GM23248 (cell line): Measurements from ENCODE around the gene TSPAN13. TPM values are rescaled to one million over a fixed set of nuclear protein-coding genes. Genes with fewer than 3 reads are reported as not detected.
"Not testable (repeated sequence)": the region's sequence is repeated elsewhere in the genome, so short reads cannot be mapped to it uniquely, and the experiment has no call there.

Source experiments
- DNase-seq: peaks from one replicate; pipeline ENCODE4 v3.0.0-alpha.2; 2015
- H2AFZ ChIP-seq: fragments of 200-600 bp; sonication (generic); 2 replicates; pipeline ENCODE4 v1.6.1; 2016; ENCODE audit warnings: antibody characterized with exemption
- H3F3A ChIP-seq: fragments of 200-600 bp; sonication (generic); 2 replicates; pipeline ENCODE4 v1.6.1; 2016; ENCODE audit warnings: mild to moderate bottlenecking, antibody characterized with exemption, mixed run types; ENCODE audit not compliant: insufficient read depth
- H3K27ac ChIP-seq: fragments of 200-600 bp; sonication (generic); 2 replicates; pipeline ENCODE4 v1.5.1; 2016; ENCODE audit warnings: mild to moderate bottlenecking
- H3K27me3 ChIP-seq: fragments of 200-600 bp; sonication (generic); replicated peaks from 2 replicates; pipeline ENCODE4 v1.6.1; 2016; ENCODE audit warnings: mild to moderate bottlenecking; ENCODE audit not compliant: insufficient read depth
- H3K36me3 ChIP-seq: fragments of 200-600 bp; sonication (generic); 2 replicates; pipeline ENCODE4 v1.6.1; 2016; ENCODE audit warnings: low read depth, mild to moderate bottlenecking
- H3K4me1 ChIP-seq: fragments of 200-600 bp; sonication (generic); 2 replicates; pipeline ENCODE4 v1.6.1; 2016; ENCODE audit warnings: mild to moderate bottlenecking; ENCODE audit not compliant: insufficient read depth
- H3K4me2 ChIP-seq: fragments of 200-600 bp; sonication (generic); one replicate; pipeline ENCODE4 v1.6.1; 2016; ENCODE audit warnings: mild to moderate bottlenecking; ENCODE audit not compliant: unreplicated experiment
- H3K4me3 ChIP-seq: fragments of 200-600 bp; sonication (generic); 2 replicates; pipeline ENCODE4 v1.5.1; 2016; ENCODE audit warnings: mild to moderate bottlenecking
- H3K79me2 ChIP-seq: fragments of 200-600 bp; sonication (generic); 2 replicates; pipeline ENCODE4 v1.6.1; 2016; ENCODE audit warnings: mild to moderate bottlenecking; ENCODE audit not compliant: insufficient read depth
- H3K9ac ChIP-seq: fragments of 200-600 bp; sonication (generic); 2 replicates; pipeline ENCODE4 v1.6.1; 2016; ENCODE audit warnings: mild to moderate bottlenecking
- H3K9me2 ChIP-seq: fragments of 200-600 bp; sonication (generic); 2 replicates; pipeline ENCODE4 v1.6.1; 2016; ENCODE audit warnings: mixed run types, mild to moderate bottlenecking, moderate library complexity; ENCODE audit not compliant: insufficient read depth
- H3K9me3 ChIP-seq: fragments of 200-600 bp; sonication (generic); one replicate; pipeline ENCODE4 v1.6.1; 2017; ENCODE audit warnings: low read depth
- H4K20me1 ChIP-seq: fragments of 200-600 bp; sonication (generic); 2 replicates; pipeline ENCODE4 v1.6.0; 2016; ENCODE audit not compliant: insufficient read depth
- EZH2 ChIP-seq: fragments of 200-600 bp; sonication (generic); IDR thresholded peaks from 2 replicates; pipeline ENCODE4 v1.6.1; 2018; ENCODE audit warnings: antibody characterized with exemption, mild to moderate bottlenecking; ENCODE audit not compliant: insufficient read depth, poor library complexity, severe bottlenecking
- EZH2phosphoT487 ChIP-seq: fragments of 200-600 bp; sonication (generic); IDR thresholded peaks from 2 replicates; pipeline ENCODE4 v1.6.1; 2018; ENCODE audit warnings: antibody characterized with exemption, moderate library complexity, mild to moderate bottlenecking, low read depth; ENCODE audit not compliant: insufficient read depth
- WGBS, 2 experiments: methylation state at CpG; one replicate each; pipeline ENCODE4 v1.1.6; 2015 to 2017; ENCODE audit warnings: low lambda C conversion rate in 2 of 2, low coverage in 1 of 2; ENCODE audit errors: missing lambda C conversion rate in 2 of 2; 5-methylcytosine and 5-hydroxymethylcytosine counted together
- in situ Hi-C: fragments of 300-500 bp; cut with MboI; formaldehyde crosslinking; loops from 2 replicates; pipeline ENCODE4 v1.15.0; 2020
- polyA plus RNA-seq: library from polyadenylated mRNA; unstranded; fragments of >200 nt; fragmentation: Nextera tagmentation; extraction: Ambion mirVana; gene quantifications from 2 replicates; pipeline ENCODE4 v1.2.1, GENCODE V29; 2016
- total RNA-seq: library from RNA; depleted of rRNA; stranded (reverse); fragments of >200 nt; shearing (Covaris generic); gene quantifications from 2 replicates; pipeline ENCODE4 v1.2.3, GENCODE V29; 2014

The TSPAN13 gene
- total and polyA plus RNA-seq, 2 experiments from 2014 or later, result 6.2 to 9.0 TPM

DNA sequence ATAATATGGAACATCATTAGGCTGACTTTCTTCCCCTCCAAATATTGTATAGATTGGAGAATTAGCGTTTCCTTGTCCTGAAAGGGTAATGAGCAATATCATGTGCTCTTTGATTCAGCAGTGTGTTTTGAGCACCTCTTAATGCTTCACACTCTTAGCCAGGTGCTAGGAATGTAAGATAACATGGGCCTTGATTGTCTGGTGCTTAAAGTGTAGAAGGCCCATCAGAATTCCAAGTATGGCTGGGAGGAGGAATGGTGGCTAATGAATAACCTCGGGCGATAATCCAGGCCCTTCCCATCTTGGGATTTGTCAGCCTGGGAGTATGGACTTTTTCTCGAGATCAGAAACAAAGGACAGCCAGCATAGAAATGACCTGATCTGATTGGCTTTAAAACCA, 8.6 kb downstream of the TSPAN13 start:
- no peaks in the 10 kb centered on the region for H3F3A ChIP-seq
- no peak for DNase-seq
- TF ChIP-seq EZH2 (no peak), EZH2phosphoT487 (no peak)
- no peaks in the 10 kb centered on the region for H3K9me2 ChIP-seq
- H4K20me1 ChIP-seq, result no peaks in the 10 kb centered on the region
- no peaks in the 10 kb centered on the region for H3K4me1 ChIP-seq
- no peak overlapping the region for H3K4me3 ChIP-seq
- no peaks in the 10 kb centered on the region for H3K36me3 ChIP-seq
- in situ Hi-C loops, result no loop called here
- H3K27me3 ChIP-seq, result no peaks in the 10 kb centered on the region
- H3K79me2 ChIP-seq, result no peaks in the 10 kb centered on the region
- 81 to 92% methylated on average over 4 of the region's 4 CpGs for WGBS, 2 experiments
- H3K9ac ChIP-seq, result no peak overlapping the region
- no peaks in the 10 kb centered on the region for H3K9me3 ChIP-seq
- no peak overlapping the region for H3K27ac ChIP-seq
- no peak overlapping the region for H3K4me2 ChIP-seq
- no peak overlapping the region for H2AFZ ChIP-seq

DNA sequence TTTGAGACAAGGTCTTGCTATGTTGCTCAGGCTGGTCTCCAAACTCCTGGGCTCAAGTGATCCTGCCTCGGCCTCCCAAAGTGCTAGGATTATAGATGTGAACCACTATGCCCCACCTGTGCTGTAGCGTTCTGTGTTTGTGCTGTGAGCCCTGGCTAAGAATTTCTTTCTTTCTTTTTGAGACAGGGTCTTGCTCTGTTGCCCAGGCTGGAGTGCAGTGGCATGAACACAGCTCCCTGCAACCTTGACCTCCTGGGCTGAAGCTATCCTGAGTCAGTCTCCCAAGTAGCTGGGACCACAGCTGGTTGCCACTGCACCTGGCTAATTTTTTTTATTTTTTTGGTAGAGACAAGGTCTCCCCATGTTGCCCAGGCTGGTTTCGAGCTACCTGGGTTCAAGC, 11.4 kb downstream of the TSPAN13 start:
- 82 to 91% methylated on average over 3 of the region's 3 CpGs for WGBS, 2 experiments
- Histone ChIP-seq H4K20me1 (no peaks in the 10 kb centered on the region), H3K4me3 (no peak overlapping the region), H3K27ac (no peak overlapping the region), H3K9me2 (no peaks in the 10 kb centered on the region), H3K4me1 (no peaks in the 10 kb centered on the region), H3K9me3 (no peaks in the 10 kb centered on the region), H3K79me2 (no peaks in the 10 kb centered on the region), H2AFZ (no peak overlapping the region), H3K27me3 (no peaks in the 10 kb centered on the region), H3F3A (no peaks in the 10 kb centered on the region), H3K9ac (no peak overlapping the region), H3K36me3 (no peaks in the 10 kb centered on the region), H3K4me2 (no peak overlapping the region)
- TF ChIP-seq EZH2, result no peak
- no peak for TF ChIP-seq EZH2phosphoT487
- in situ Hi-C loops, result no loop called here
- no peak for DNase-seq

DNA sequence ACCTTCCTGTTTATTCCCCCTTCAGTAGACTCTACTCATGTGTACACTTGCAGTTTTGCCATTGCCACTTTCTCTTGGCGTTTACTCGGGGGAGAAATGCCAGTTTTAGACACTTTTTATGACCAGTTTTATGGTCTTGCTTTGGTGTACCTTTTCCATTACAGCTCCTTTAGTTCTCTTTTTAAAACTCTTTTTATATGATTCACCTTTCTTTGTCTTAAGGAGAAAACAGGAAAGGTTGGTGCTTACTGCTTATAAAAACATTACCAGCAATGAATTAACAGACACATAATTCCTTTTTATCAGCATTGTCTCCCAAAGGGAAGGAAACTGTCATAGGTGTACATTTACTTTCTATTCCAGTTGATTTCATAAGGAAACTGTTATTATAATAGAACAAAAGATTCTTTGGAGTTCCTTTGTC, 11.9 kb downstream of the TSPAN13 start:
- 91 to 94% methylated on average over 2 of the region's 2 CpGs for WGBS, 2 experiments
- TF ChIP-seq EZH2 (no peak), EZH2phosphoT487 (no peak)

GRCh38 chr7:16769994-16770393, 16.4 kb downstream of the TSPAN13 start:
- H3K79me2 ChIP-seq, H3K4me1 ChIP-seq, H2AFZ ChIP-seq, H3K9me2 ChIP-seq, DNase-seq, H3K4me3 ChIP-seq, H3F3A ChIP-seq, H3K9ac ChIP-seq, in situ Hi-C loops, H3K9me3 ChIP-seq, H4K20me1 ChIP-seq, H3K27me3 ChIP-seq, H3K36me3 ChIP-seq, H3K4me2 ChIP-seq, H3K27ac ChIP-seq: not testable (repeated sequence)
- WGBS, 2 experiments, result 93 to 95% methylated on average over 3 of the region's 3 CpGs

More for the DNA sequence above, 11.9 kb downstream of the TSPAN13 start:
- H3K4me1 ChIP-seq, result no peaks in the 10 kb centered on the region
- no peak overlapping the region for H2AFZ ChIP-seq
- no peaks in the 10 kb centered on the region for H3K27me3 ChIP-seq
- no peaks in the 10 kb centered on the region for H3K9me2 ChIP-seq
- H3F3A ChIP-seq, result no peaks in the 10 kb centered on the region
- H3K27ac ChIP-seq, result no peak overlapping the region
- H3K4me2 ChIP-seq, result no peak overlapping the region
- H3K36me3 ChIP-seq, result no peaks in the 10 kb centered on the region
- no peaks in the 10 kb centered on the region for H3K79me2 ChIP-seq
- no peak for DNase-seq
- H3K9me3 ChIP-seq, result no peaks in the 10 kb centered on the region
- H4K20me1 ChIP-seq, result no peaks in the 10 kb centered on the region
- no peak overlapping the region for H3K9ac ChIP-seq
- in situ Hi-C loops, result no loop called here
- no peak overlapping the region for H3K4me3 ChIP-seq

- Histone ChIP-seq H3K27ac (no peak overlapping the region), H3K27me3 (no peaks in the 10 kb centered on the region), H3K79me2 (no peaks in the 10 kb centered on the region), H3K9me2 (no peaks in the 10 kb centered on the region), H3K9ac (no peak overlapping the region), H3K36me3 (no peaks in the 10 kb centered on the region), H3K4me3 (no peak overlapping the region), H3K4me1 (no peaks in the 10 kb centered on the region), H3K9me3 (no peaks in the 10 kb centered on the region), H3K4me2 (no peak overlapping the region), H3F3A (no peaks in the 10 kb centered on the region), H2AFZ (no peak overlapping the region), H4K20me1 (no peaks in the 10 kb centered on the region)
- TF ChIP-seq EZH2 (no peak), EZH2phosphoT487 (no peak)
- no peak for DNase-seq
- WGBS, 2 experiments, result 87 to 90% methylated on average over 6 of the region's 6 CpGs
- in situ Hi-C loops, result no loop called here
Measured at GRCh38 chr7:16770657-16771329, 17.2 kb downstream of the TSPAN13 start.
